NCI-H2196 (cell line): Measurements from ENCODE around the gene CCDC138.

Experiments
- DNase-seq: peaks from one replicate; lab custom pipeline; 2025; ENCODE audit not compliant: unreplicated experiment; lab: John Stamatoyannopoulos, UW

CCDC138 gene

GRCh38 chr2:108894766-108895165 lies 108.2 kb downstream of the CCDC138 start:
- DNase-seq = no peak

- no peak for DNase-seq
These were observed 108.6 kb downstream of the CCDC138 start for GRCh38 chr2:108895188-108895587.

- no peak for DNase-seq
These were observed 110.2 kb downstream of the CCDC138 start for GRCh38 chr2:108896741-108897140.

- DNase-seq = no peak
These were observed 111.9 kb downstream of the CCDC138 start for GRCh38 chr2:108898315-108899082.

- DNase-seq = no peak
These were observed 118.1 kb downstream of the CCDC138 start for GRCh38 chr2:108904680-108905079.

GRCh38 chr2:108905176-108905575 lies 118.6 kb downstream of the CCDC138 start:
- peak; percentile 17 for DNase-seq

- no peak for DNase-seq
These were observed 119.3 kb downstream of the CCDC138 start for GRCh38 chr2:108905906-108906305.

GRCh38 chr2:108906403-108907077 lies 120.0 kb downstream of the CCDC138 start:
- no peak for DNase-seq

GRCh38 chr2:108907822-108908712 lies 121.5 kb downstream of the CCDC138 start:
- DNase-seq = no peak

- DNase-seq = no peak
These were observed 122.1 kb downstream of the CCDC138 start for GRCh38 chr2:108908713-108909070.

- DNase-seq = no peak
These were observed 122.8 kb downstream of the CCDC138 start for GRCh38 chr2:108909275-108909823.

- DNase-seq = no peak
These were observed 123.5 kb downstream of the CCDC138 start for GRCh38 chr2:108910011-108910431.

- no peak for DNase-seq
These were observed 124.2 kb downstream of the CCDC138 start for GRCh38 chr2:108910541-108911396.

GRCh38 chr2:108911401-108911800 lies 124.8 kb downstream of the CCDC138 start:
- DNase-seq = no peak

GRCh38 chr2:108911807-108912628 lies 125.4 kb downstream of the CCDC138 start:
- no peak for DNase-seq

GRCh38 chr2:108912629-108912902 lies 126.0 kb downstream of the CCDC138 start:
- DNase-seq = no peak

GRCh38 chr2:108916122-108916795 lies 129.7 kb downstream of the CCDC138 start:
- no peak for DNase-seq

GRCh38 chr2:108916796-108917421 lies 130.3 kb downstream of the CCDC138 start:
- no peak for DNase-seq

GRCh38 chr2:108917526-108917925 lies 131.0 kb downstream of the CCDC138 start:
- no peak for DNase-seq
